NCI-H446 (cell line): ENCODE measurements around the gene JAG2.
A peak's percentile ranks its signal among the peaks of the same experiment; 100 is the strongest.

Experiments
- DNase-seq, 2 experiments: peaks; one replicate each; lab custom pipeline; 2025; lab: John Stamatoyannopoulos, UW

Gene JAG2

DNA sequence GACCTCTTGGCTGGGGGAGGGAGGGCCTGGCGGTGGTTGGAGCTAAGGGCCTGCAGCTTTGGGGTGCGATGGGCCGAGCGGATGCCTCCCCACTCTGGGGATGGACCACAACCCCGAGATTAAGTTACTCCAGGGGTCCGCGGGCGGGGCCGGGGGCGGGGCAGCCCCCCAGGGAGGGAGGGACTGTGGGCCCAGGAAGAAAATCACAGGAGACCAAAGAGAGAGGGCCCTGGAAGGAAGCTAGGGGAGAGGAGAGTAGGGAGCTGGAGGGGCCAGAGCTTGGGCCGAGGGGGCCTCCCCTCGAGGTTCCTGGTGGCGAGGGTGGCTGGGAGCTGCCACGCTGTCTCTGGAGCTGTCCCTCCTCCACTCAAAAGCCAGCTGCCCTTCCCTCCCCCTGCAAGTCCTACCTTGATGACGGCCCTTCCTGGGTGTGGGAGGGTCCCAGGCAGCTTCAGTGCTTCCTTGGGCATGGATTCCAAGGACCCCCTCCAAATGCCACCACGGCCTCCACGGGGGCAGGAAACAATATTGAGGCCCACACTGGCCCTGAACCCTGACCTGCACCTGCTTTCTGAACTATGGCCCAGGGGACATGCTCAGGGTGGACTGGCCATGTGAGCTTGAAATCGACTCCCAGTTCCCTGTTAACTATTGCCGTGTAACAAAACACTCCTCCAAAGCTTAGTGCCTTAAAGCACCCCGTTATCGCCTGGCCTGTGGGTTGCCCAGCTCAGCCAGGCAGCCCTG lies 13.1 kb upstream of the JAG2 start:
- no peak for DNase-seq

DNA sequence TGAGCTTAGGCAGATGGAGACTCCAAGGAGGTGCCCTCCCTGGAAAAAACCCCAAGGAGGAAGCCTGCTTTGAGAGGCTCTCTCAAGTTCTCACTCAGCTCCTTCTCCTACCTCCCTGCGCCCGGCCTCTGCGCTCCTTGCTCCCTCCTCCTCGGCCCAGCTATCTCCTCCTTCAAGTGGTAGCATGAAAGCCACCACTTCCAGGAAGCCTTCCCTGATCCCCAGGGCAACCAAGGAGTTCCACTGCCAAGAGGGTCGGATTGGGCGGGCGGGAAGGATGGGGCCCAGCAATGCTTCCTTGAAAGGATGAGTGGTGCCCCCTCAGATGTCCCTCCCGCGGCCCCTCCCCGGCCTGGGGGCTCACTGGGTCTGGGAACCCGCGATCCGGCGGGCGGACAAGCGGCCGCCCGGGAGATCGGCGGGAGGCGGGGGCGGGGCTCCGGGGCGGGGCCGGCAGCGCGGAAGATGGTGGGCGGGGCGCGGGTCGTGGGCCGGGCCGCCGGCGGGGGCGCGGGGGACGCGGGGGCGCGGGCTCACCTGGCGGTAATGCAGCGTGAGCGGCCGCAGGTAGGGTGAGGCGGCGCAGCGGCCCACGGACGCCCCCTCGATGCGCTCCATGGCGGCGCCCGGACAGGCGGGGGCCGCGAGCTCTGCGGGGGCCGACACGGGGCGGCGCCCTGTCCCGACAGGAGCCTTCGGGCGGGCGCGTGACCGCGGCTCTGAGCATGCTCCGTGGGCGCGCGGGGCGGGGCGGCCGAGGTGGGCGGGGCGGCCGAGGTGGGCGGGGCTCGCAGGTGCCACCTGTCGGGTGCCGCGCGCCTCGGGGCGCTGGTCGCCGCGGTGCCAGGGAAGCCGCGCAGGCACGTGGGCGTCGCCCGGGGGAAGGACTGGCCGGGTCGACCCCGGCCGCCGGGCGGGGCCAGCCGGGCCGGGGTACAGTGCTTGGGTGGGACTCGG lies 12.3 kb upstream of the JAG2 start, which contains the start of gene NUDT14:
NUDT14 (minus strand) TSS at position 721 of the 957 bp plus-strand sequence; CDS start at position 618, 103 bp downstream.
- DNase-seq: peak; percentile 29 to 73

DNA sequence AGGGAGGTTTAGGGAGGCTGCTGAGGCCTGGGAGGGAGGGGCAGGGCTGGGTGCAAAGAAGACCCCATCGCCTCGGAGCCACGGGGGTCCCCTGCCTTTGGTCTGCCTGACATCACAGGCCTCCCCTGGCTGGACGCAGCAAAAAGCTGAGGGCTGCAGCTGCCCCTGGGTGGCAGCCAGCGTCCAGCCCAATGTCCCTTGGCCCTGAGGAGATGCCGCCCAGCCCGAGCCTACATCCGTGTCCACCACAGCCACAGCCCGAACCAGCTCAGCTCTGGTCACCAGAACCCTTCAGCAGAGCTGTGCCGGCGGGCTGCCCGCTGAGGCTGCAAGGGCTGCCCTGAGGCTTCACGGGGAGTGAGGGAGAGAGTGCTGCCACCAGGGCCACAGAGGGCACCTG lies 10.6 kb upstream of the JAG2 start:
- DNase-seq: no peak

DNA sequence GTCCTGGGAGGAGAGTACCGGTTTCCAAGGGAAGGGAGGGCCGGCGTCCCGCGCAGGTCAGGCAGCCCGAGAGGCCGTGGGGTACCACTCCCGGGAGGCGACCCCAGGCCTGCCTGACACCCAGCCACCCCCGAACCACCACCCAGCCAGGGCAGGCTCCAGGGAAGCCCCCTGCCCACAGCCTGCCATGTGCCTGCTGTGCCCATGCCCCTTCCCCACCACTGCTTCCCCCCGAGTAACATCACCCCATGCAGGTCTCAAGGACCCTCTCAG lies 10.2 kb upstream of the JAG2 start:
- DNase-seq: no peak

DNA sequence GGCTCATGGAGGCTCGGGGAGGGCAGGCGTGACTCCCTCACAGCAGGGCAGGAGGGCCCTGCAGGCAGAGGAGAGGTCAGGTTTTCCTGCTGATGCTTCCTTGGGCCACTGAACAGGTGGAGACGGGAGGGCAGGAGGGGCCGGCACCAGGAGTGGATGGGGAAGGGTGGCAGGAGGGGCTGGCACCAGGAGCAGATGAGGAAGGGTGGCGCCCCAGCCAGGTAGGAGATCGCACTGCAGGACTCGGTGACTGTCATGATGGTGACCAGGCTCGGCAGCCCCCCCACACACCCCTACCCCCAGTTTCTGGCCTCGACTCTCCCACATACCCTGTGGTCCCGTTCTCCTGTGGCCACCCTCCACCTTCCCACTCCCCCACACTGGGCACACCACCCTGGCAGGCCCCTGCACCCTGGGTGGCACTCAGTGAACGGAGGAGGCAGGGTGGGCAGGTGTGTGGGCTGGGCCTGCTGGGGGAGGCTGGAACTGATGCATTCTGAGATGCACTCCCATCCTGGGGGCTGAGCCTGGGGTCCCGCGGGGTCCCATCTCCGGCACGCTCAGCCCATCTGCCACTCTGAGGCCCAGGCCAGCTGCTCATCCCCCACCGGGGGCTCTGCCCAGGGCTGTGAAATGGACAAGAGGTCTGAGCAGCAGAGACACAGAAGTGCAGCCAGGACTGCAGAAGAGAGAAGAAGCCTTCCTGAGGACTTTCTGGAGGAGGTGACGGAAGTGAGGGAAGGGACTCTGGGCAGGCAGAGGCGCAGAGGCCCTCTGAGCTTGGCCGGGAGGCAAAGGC lies 9.7 kb upstream of the JAG2 start:
- DNase-seq: no peak

DNA sequence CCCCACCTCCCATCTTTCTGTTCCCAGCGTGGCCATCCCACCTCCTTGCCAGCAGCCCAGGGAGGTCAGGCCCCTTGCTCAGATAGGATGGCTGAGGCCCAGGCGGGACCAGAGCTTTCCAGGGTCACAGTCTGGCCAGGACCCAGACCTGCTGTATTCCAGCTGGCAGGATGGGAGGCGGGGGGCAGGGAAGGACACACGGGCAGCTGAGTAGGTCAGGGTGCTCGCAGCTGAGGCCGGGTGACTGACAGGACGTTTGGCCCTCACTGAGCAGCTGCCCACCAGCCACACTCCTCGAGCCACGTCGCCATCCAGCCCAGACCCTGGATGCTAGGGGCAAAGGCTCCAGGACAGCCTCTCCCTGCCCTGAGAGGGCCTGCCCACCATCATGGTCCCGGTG lies 8.5 kb upstream of the JAG2 start:
- no peak for DNase-seq

DNA sequence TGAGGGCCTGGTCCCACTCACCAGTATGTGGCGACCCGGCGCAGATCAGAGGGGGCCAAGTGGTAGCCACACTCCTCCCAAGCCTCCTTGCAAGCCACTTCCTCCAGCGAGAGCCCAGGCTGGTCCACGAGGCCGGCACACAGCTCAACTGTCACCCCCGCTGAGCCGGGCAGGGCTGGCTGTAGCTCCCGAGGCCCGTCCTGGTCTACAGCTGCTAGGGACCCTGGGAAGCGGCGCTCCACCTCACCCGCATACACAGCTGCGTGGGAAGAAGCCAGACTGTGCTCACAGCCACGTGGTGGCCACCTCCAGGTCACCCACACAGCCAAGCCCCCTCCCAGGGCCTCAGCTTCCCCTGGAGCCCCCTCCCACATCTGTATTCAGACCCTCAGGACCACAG lies 7.9 kb upstream of the JAG2 start:
- no peak for DNase-seq

DNA sequence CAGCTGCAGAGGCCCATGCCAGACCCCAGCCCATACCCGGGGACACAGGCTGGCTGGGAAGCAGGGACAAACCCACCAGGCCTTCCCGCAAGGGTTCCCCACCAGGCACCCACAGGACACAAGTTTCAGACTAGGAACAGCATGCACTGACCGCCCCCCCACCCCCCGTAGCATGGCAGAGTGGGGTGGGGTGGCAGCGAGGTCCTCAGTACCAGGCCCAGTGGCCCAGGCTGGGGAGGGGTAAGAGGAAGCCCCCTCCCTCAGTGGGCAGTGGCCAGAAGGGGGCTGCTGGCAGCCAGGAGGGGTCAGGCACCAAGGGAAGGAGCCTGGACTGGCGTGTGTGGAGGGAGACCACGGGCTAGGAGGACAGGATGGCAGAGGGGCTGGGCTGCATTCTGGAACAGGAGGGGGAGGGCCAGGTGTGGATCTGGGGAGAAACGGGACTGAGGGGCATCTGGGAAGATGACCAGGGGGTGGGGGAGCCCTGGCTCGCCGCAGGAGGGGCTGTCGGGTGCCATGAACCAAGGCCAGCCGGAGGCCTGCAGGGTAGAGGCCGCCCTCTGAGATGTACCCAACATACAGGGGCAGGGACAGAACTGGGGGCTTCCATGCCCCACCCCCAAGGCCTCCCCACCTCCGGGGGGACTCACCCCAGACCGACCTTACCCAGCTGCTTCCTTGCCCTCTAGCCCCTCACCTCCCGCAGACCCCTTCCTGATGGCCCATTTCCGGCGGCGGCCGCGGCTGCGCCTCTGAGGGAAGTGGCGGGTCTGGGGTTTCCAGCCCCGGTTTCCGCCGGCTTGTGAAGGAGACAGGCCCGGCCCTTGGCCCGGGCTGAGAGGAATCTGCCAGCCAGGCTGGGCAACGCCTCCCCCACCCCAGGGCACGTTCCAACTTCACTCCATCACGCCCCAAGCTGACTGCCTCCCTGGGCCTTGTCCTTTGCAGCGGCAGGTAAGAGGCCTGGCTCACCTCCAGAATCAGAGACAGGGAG lies 5.6 kb upstream of the JAG2 start:
- no peak for DNase-seq

DNA sequence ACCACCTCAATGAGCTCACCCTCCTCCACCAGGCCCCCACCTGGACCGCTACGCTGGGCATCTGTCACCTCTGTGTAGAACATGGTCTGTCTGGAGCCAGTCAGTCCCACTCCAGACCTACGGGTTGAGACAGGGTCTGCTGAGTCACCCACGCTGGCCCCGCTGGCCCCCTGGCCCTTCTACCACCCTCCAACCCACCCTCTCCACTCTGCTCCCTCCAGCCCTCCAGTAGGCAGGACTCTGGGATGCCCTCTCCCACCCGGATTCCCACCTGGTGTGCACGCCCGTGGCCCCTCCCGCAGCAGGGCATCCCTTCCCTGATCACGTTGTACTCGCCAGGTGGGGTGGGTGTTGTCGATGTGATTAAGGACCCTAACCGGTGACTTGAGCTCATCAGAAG lies 4.6 kb upstream of the JAG2 start:
- DNase-seq: no peak

DNA sequence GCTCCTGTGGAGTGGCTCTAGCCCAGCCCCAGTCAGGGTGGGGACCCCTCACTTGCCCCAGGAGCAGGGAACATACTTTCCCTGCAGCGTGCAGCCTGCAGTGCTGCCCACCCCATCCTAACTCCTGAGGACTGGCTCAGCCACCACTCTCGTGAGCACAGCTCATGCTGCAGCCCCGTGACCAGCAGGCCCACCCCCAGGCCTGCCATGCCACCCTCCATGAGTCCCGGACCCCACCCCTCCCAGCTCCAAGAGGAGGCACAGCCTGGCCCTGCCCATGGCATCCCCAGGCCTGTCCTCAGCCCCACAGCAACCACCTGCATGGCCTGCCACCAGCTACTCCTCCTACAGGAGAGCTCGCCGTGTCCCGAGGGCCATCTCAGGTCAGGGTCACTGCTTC lies 3.9 kb upstream of the JAG2 start:
- no peak for DNase-seq

DNA sequence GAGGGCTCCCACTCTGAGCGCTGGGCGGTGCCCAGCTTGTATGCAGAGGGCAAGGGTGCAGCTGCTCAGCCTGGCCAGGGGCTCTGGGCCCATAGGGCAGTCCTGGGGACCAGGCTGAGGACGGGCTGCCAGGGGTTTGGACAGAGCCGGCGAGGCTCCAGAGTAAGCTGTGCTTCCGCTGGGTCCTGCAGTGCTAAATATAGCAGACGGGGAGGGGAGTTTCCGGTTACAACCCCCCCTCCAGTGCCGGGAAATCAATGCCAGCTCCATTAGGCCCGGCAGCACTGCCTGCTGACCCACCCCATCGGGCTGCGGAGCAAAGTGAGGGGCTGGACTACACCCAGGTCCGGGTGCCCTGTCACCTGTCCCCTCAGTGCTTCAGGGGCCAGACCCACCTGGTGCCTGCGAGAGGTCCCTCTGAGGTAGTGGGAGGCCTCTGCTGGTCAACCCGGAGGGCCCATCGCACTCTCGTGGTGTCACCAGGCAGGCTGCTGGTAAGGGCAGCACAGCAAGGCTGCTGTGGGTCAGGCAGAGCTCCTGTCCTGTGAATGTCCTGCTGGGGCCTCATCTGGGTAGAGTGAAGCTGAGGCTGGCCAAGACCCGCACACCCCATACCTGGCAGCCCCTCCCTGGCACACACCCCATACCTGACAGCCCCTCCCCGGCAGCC lies 2.6 kb upstream of the JAG2 start:
- no peak for DNase-seq

DNA sequence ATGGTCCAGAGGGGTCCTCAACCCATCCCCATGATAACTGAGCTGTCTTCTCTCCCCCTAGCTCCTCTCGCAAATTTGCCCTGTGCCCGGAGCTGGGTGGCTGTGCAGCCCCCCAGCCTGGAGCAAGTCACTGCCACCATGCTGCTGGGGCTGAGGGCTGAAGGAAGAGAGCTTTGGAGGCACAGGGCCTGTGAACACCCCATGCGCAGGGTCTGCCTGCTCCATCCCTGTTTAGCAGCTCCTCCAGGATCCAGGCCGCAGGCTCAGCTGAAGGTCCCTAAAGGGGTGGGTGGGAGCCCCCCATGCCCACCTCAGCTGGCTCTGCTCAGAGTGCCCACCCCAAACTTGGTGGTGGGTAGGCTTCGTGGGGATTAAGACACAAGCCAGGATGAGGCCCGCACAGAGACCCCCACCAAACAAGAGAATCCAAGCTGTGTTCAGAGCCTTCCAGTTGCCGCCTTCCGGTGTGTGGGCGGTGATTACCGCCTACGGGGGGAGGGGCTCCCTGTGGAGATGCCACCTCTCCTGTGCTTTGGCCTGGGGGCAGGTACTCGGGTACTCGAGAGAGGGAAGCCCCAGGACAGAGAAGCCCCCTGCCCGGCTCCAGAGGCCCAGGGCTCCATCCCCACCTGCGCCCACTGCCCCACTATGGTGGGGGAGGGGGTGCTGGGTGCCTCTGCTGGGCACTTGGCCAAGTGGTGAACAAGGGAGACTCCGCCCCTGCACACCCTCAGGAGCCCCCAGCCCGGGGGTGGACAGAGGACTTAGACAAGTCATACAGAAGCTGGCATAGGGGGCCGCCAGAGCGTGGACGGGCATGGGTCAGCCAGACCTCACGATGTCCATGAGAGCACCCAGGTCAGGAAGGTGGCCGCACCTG lies 1.4 kb upstream of the JAG2 start:
- DNase-seq: no peak

DNA sequence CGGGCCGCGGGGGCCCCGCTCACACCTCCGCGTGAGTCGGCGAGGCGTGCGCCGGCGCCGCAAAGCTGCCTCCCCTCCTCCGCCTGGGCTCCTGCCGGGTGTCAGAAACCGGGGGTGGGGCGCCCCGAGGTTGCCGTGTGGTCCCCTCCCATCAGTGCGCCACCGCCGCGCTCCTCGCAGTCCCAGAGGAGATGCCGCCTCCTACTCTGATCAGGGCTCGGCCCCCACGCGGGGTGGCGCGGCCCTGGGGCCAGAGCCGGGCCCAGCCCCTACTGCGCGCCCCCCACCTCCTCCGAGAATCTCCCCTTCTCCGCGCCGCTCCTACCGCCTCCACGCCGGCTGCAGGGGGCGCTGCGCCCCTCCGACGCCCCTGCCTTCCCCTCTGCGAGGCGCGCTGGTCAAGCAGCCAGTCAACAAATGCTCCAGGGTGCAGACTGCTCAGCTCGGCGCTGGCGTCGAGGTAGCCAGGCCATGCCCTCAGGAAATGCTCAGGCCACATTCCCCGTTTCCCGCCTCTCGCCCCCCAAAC lies 467 bp upstream of the JAG2 start:
- DNase-seq: no peak

DNA sequence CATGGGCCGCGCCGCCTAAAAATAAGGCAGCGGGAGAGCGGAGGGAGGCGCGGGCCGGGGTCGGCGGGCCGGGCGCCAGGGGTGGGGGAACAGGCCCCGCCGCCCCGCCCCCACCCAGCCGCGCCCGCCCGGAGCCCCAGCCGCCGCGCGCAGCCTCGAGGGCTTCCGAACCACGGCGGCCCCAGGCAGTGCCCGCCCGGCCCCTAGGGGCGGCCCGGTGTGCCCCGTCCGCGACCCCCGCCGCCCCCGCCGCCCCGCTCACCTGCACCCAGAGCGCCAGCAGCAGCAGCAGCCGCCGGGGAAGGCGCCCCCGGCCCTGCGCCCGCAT lies 519 bp downstream of the JAG2 start:
- DNase-seq: no peak

DNA sequence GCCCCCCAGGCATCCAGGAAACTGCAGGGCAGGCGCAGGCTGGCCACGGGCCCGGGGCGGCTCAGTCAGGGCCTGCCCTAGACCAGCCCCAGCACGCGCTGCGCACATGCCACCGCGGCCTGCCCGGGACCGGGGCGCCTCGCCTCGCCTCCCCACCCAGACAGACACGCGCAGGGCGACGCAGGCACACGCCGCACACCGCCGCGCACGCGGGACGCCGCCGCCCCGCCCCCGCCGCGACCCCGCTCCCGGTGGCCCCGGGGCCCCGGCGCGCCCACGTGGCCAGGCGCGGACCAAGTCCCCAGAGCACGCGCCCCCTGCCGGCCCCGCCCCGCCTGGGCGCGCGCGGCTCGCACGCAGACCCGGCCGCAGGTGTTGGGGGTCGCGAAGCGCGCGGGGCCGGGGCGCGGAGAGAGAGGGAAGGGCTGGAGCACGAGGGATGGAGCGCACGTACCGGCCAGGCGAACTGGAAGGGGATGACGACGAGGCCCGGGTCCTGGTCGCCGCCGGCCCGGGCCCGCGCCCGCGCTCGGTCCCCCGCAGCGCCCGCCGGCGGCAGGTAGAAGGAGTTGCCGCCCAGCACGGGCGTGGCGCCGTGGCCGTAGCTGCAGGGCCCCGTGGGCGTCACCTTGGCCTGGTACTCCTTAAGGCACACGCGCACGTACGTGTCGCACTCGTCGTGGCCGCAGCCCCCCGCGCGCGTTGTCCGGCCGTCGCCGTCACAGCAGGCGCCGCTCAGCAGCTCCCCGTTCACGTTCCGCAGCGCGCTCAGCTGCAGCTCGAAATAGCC lies 1.1 kb downstream of the JAG2 start:
- DNase-seq: peak in 1 of 2 experiments; percentile 63

DNA sequence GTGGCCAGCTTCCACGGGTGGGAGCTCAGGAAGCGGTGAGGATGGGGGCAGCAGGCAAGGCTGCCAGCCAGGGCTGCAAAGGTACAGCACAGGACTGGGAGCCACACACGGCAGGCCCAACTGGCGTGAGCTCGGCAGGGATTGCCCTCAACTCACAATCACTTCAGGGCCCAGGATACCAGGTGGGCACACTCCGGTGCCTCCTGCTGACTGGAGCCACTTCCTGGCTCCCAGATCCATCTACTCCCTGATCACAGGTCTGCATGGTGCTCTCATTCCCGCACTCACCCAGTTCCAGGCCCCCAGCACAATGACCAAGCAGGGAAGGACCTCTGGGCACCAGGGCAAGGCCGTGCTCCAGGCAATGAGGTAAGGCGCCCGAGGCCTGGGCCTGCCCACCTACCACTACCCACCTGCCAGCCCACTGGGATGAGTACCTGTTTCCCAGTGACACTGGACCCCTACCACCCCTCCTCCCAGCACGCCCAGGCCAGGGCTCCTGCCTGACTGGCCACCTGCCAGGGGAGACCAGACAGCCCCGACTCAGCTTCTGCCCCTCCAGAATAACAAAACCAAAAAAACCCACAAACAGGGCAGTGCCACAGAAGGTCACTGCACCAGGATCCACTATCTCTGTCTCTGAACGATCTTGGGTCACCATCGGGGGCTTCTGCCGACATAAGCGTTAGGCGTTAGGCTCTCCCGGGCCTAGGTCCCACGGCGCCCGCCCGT lies 1.8 kb downstream of the JAG2 start:
- peak in 1 of 2 experiments; percentile 48 for DNase-seq

DNA sequence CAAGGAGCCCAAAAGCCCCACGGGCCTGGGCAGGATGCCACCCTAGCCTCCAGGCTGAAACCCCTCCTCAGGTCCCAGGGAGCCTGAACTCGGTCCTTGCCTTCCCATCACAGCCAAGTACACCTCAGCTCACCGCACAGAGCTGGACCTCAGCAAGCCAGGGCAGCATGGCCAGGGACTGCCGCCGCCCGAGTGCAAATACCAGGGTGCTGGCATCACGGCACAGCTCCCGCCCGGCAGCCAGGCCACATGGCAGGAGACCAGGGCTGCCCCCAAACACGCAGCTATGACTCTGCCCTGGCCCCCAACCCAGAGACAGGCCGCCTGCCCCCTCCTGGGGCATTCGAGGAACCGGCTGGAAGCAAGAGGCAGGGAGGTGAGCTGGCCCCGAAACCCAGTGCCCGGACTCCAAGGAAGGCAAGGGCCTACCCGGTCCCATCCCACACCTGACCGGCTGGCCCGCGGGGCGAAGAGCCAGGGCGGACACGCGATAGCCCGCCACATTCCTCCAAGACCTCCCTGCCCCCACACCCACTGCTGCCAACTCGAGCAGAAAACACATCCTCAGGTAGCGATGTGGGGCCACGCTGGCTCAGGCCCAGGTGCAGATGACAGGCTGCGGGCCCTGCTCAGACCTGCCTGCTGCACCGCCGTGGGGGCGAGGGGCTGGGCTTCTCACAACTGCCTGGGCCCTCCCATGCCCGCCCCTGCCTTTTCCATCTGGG lies 2.7 kb downstream of the JAG2 start:
- no peak for DNase-seq
